Trophoblast cell (in vitro differentiated cells and primary cell): ENCODE data around the gene SLC35F5.

Source experiments
- DNase-seq, 2 donors: peaks; one replicate each; pipeline ENCODE4 v3.0.0-alpha.2; 2016
- H2AFZ ChIP-seq: 2 replicates; pipeline ENCODE4 v1.6.1; 2013; ENCODE audit warnings: low read length, moderate library complexity, mild to moderate bottlenecking; ENCODE audit not compliant: insufficient read depth, poor library complexity
- H2AK5ac ChIP-seq: 2 replicates; pipeline ENCODE4 v1.6.1; 2013; ENCODE audit warnings: mild to moderate bottlenecking, low read length
- H2BK120ac ChIP-seq: 2 replicates; pipeline ENCODE4 v1.6.1; 2013; ENCODE audit warnings: low read length, mild to moderate bottlenecking, moderate library complexity; ENCODE audit not compliant: insufficient read depth, poor library complexity
- H2BK12ac ChIP-seq: 2 replicates; pipeline ENCODE4 v1.6.1; 2013; ENCODE audit warnings: mild to moderate bottlenecking, low read length, moderate library complexity
- H2BK5ac ChIP-seq: 2 replicates; pipeline ENCODE4 v1.6.1; 2013; ENCODE audit warnings: low read length, low read depth, moderate library complexity, mild to moderate bottlenecking; ENCODE audit not compliant: poor library complexity
- H3K14ac ChIP-seq: 2 replicates; pipeline ENCODE4 v1.6.1; 2013; ENCODE audit warnings: mild to moderate bottlenecking, low read length
- H3K18ac ChIP-seq: 2 replicates; pipeline ENCODE4 v1.6.1; 2013; ENCODE audit warnings: mild to moderate bottlenecking, low read length
- H3K23ac ChIP-seq: 2 replicates; pipeline ENCODE4 v1.6.1; 2013; ENCODE audit warnings: low read length
- H3K27ac ChIP-seq: 2 replicates; pipeline ENCODE4 v1.5.1; 2013; ENCODE audit warnings: low read depth, mild to moderate bottlenecking, inconsistent platforms, low read length, moderate library complexity
- H3K27me3 ChIP-seq: 2 replicates; pipeline ENCODE4 v1.6.1; 2013; ENCODE audit warnings: inconsistent platforms, mild to moderate bottlenecking, low read length, moderate library complexity; ENCODE audit not compliant: insufficient read depth
- H3K36me3 ChIP-seq, 2 experiments: 1 replicate in 1 of 2; 2 replicates in 1 of 2; pipeline ENCODE4 v1.6.1; 2013; ENCODE audit warnings: low read length in 2 of 2, mild to moderate bottlenecking in 2 of 2, moderate library complexity in 1 of 2; ENCODE audit not compliant: insufficient read depth in 2 of 2, control insufficient read depth in 1 of 2
- H3K4ac ChIP-seq: 2 replicates; pipeline ENCODE4 v1.6.1; 2013; ENCODE audit warnings: low read depth, mild to moderate bottlenecking, low read length, moderate library complexity
- H3K4me1 ChIP-seq, 2 experiments: 1 replicate in 1 of 2; 2 replicates in 1 of 2; pipeline ENCODE4 v1.6.1; 2013; ENCODE audit warnings: low read length in 2 of 2, mild to moderate bottlenecking in 2 of 2, moderate library complexity in 1 of 2; ENCODE audit not compliant: insufficient read depth in 2 of 2, control insufficient read depth in 1 of 2
- H3K4me2 ChIP-seq: 2 replicates; pipeline ENCODE4 v1.6.1; 2013; ENCODE audit warnings: inconsistent platforms, mild to moderate bottlenecking, low read length, moderate library complexity
- H3K4me3 ChIP-seq: 2 replicates; pipeline ENCODE4 v1.5.1; 2013; ENCODE audit warnings: mild to moderate bottlenecking, low read depth, low read length, inconsistent platforms
- H3K79me1 ChIP-seq: one replicate; pipeline ENCODE4 v1.6.1; 2013; ENCODE audit warnings: low read length
- H3K79me2 ChIP-seq: 2 replicates; pipeline ENCODE4 v1.6.1; 2013; ENCODE audit warnings: low read length, mild to moderate bottlenecking; ENCODE audit not compliant: control insufficient read depth, insufficient read depth, poor library complexity
- H3K9ac ChIP-seq: 2 replicates; pipeline ENCODE4 v1.6.1; 2013; ENCODE audit warnings: mild to moderate bottlenecking, low read length
- H3K9me3 ChIP-seq: 2 replicates; pipeline ENCODE4 v1.6.1; 2013; ENCODE audit warnings: low read depth, mild to moderate bottlenecking, control low read depth, inconsistent platforms, low read length; ENCODE audit not compliant: insufficient read depth
- H4K12ac ChIP-seq: 2 replicates; pipeline ENCODE4 v1.6.1; 2013; ENCODE audit warnings: low read depth, mild to moderate bottlenecking, low read length, moderate library complexity
- H4K8ac ChIP-seq: 2 replicates; pipeline ENCODE4 v1.6.1; 2013; ENCODE audit warnings: low read depth, mild to moderate bottlenecking, low read length, moderate library complexity
- H4K91ac ChIP-seq: one replicate; pipeline ENCODE4 v1.6.1; 2013; ENCODE audit warnings: low read depth, mild to moderate bottlenecking, low read length, moderate library complexity
- WGBS: extraction: QIAGEN DNeasy Blood & Tissue Kit; methylation state at CpG from one replicate; pipeline ENCODE4 v1.1.7; 2013; ENCODE audit warnings: missing lambda C conversion rate; ENCODE audit not compliant: insufficient read length, insufficient coverage; ENCODE audit errors: extremely low coverage; 5-methylcytosine and 5-hydroxymethylcytosine counted together

The SLC35F5 gene

GRCh38 chr2:113769555-113769954, 13.1 kb upstream of the SLC35F5 start:
- Histone ChIP-seq H3K4ac (no peak overlapping the region), H3K18ac (no peak overlapping the region), H3K9ac (no peak overlapping the region), H2AFZ (no peak overlapping the region), H4K12ac (no peak overlapping the region), H2BK120ac (no peak overlapping the region), H3K79me2 (no peaks in the 10 kb centered on the region), H3K4me1 (peaks cover 0 to 5% of the 10 kb centered on the region in 2 experiments), H3K79me1 (no peaks in the 10 kb centered on the region), H3K4me3 (no peak overlapping the region), H4K8ac (no peak overlapping the region), H4K91ac (no peak overlapping the region), H2BK12ac (no peak overlapping the region), H3K4me2 (no peak overlapping the region), H3K27ac (no peak overlapping the region), H2AK5ac (no peak overlapping the region), H3K23ac (no peak overlapping the region), H2BK5ac (no peak overlapping the region), H3K36me3 (no peaks in the 10 kb centered on the region), H3K9me3 (peaks cover 3% of the 10 kb centered on the region), H3K14ac (no peak overlapping the region), H3K27me3 (no peaks in the 10 kb centered on the region)
- peak in 1 of 2 donors; percentile 28 for DNase-seq
- WGBS: no CpG with 5 or more reads among the region's 3 CpGs

GRCh38 chr2:113768770-113769169, 12.3 kb upstream of the SLC35F5 start:
- H3K18ac ChIP-seq: no peak overlapping the region
- H2AFZ ChIP-seq: no peak overlapping the region
- H3K27me3 ChIP-seq: no peaks in the 10 kb centered on the region
- no peaks in the 10 kb centered on the region for H3K79me2 ChIP-seq
- H3K4me2 ChIP-seq: no peak overlapping the region
- H3K4me3 ChIP-seq: no peak overlapping the region
- H3K9ac ChIP-seq: no peak overlapping the region
- H4K8ac ChIP-seq: no peak overlapping the region
- no peak overlapping the region for H4K12ac ChIP-seq
- peaks cover 0 to 5% of the 10 kb centered on the region in 2 experiments for H3K4me1 ChIP-seq
- H3K4ac ChIP-seq: no peak overlapping the region
- H3K79me1 ChIP-seq: no peaks in the 10 kb centered on the region
- WGBS: no CpG with 5 or more reads among the region's 1 CpG
- peaks cover 6% of the 10 kb centered on the region for H3K9me3 ChIP-seq
- H2BK5ac ChIP-seq: no peak overlapping the region
- DNase-seq: peak in 1 of 2 donors; percentile 9
- no peak overlapping the region for H3K14ac ChIP-seq
- no peak overlapping the region for H4K91ac ChIP-seq
- H3K23ac ChIP-seq: no peak overlapping the region
- no peak overlapping the region for H2AK5ac ChIP-seq
- no peak overlapping the region for H2BK120ac ChIP-seq
- H2BK12ac ChIP-seq: no peak overlapping the region
- no peaks in the 10 kb centered on the region for H3K36me3 ChIP-seq
- no peak overlapping the region for H3K27ac ChIP-seq

- H3K9me3 ChIP-seq: peaks cover 6% of the 10 kb centered on the region
- peaks cover 0 to 5% of the 10 kb centered on the region in 2 experiments for H3K4me1 ChIP-seq
- no peak overlapping the region for H3K4ac ChIP-seq
- no peak overlapping the region for H3K4me2 ChIP-seq
- no peaks in the 10 kb centered on the region for H3K79me1 ChIP-seq
- no peak overlapping the region for H3K9ac ChIP-seq
- no peaks in the 10 kb centered on the region for H3K79me2 ChIP-seq
- H3K14ac ChIP-seq: no peak overlapping the region
- no peak overlapping the region for H2BK12ac ChIP-seq
- H4K8ac ChIP-seq: no peak overlapping the region
- H3K27ac ChIP-seq: no peak overlapping the region
- no peak overlapping the region for H2BK5ac ChIP-seq
- H4K91ac ChIP-seq: no peak overlapping the region
- no peak overlapping the region for H2AK5ac ChIP-seq
- no peaks in the 10 kb centered on the region for H3K27me3 ChIP-seq
- WGBS: no CpG with 5 or more reads among the region's 4 CpGs
- DNase-seq: peak in 1 of 2 donors; percentile 41
- H2BK120ac ChIP-seq: no peak overlapping the region
- H3K36me3 ChIP-seq: no peaks in the 10 kb centered on the region
- no peak overlapping the region for H3K4me3 ChIP-seq
- H3K23ac ChIP-seq: no peak overlapping the region
- no peak overlapping the region for H4K12ac ChIP-seq
- no peak overlapping the region for H3K18ac ChIP-seq
- no peak overlapping the region for H2AFZ ChIP-seq
Observed at GRCh38 chr2:113767811-113768460, 11.5 kb upstream of the SLC35F5 start.

DNA sequence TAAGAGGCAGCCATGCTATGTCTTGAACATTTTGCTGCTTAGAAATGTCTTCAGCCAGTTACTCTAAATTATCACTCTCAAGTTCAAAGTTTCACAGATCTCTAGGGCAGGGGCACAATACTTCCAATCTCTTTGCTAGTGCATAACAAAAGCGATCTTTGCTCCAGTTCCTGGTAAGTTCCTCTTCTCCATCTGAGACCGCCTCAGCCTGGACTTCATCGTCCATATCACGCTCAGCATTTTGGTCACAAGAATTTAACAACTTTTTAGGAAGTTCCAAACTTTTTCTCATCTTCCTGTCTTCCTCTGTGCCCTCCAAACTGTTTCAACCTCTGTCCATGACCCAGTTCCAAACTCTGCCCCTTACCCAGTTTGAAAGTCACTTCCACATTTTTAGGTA, 8.8 kb upstream of the SLC35F5 start:
- no peak overlapping the region for H2BK120ac ChIP-seq
- no peak for DNase-seq
- no peak overlapping the region for H3K4me3 ChIP-seq
- H3K14ac ChIP-seq: no peak overlapping the region
- no peaks in the 10 kb centered on the region for H3K79me2 ChIP-seq
- H2BK5ac ChIP-seq: no peak overlapping the region
- H4K91ac ChIP-seq: no peak overlapping the region
- H3K4ac ChIP-seq: no peak overlapping the region
- no CpG with 5 or more reads among the region's 4 CpGs for WGBS
- H2AFZ ChIP-seq: no peak overlapping the region
- H3K79me1 ChIP-seq: no peaks in the 10 kb centered on the region
- H3K36me3 ChIP-seq: no peaks in the 10 kb centered on the region
- no peak overlapping the region for H4K12ac ChIP-seq
- H3K27ac ChIP-seq: no peak overlapping the region
- H3K23ac ChIP-seq: no peak overlapping the region
- no peak overlapping the region for H4K8ac ChIP-seq
- no peaks in the 10 kb centered on the region for H3K27me3 ChIP-seq
- H3K9ac ChIP-seq: no peak overlapping the region
- H3K18ac ChIP-seq: no peak overlapping the region
- H3K4me1 ChIP-seq: peaks cover 0 to 3% of the 10 kb centered on the region in 2 experiments
- H3K9me3 ChIP-seq: peaks cover 6% of the 10 kb centered on the region
- H3K4me2 ChIP-seq: no peak overlapping the region
- no peak overlapping the region for H2BK12ac ChIP-seq
- H2AK5ac ChIP-seq: no peak overlapping the region
